ENCODE measurements around the gene TREM2. TPM values are rescaled to one million over a fixed set of nuclear protein-coding genes. Genes with fewer than 3 reads are reported as not detected.

The TREM2 gene
- total and polyA plus RNA-seq, 2 donors (not counting 1 experiment from before 2014, with no cell fraction given), result 0.33 TPM; not detected in 1

DNA sequence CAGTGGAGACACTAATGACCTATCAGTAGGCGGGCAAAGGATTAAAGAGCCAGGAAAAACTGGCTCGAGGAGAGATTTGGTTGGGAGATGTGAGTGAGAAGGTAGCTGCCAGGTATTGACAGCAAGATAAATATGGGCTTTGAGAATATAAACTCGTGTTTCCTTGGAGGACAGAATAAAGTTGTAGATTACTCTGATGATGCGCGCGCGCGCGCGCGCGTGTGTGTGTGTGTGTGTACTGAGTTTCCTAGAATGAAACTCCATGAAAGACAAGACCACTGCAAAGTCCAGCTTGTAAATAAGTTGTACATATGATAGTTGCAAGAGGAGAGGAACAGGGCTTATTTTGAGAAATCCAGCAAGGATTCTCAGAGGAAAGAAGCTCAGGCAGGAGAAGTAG is 13.3 kb upstream of the TREM2 start:
- Histone ChIP-seq H3K4me1 (ENCODE audit: control insufficient read depth in 2 of 2, insufficient read depth in 2 of 2, low read length in 2 of 2) (no peaks in the 10 kb centered on the region), H4K20me1 (ENCODE audit: control insufficient read depth, insufficient read depth, low read length, poor library complexity, severe bottlenecking) (no peaks in the 10 kb centered on the region), H3K4me3 (ENCODE audit: control extremely low read depth in 1 of 5, extremely low read depth in 1 of 5, insufficient read depth in 1 of 5, low read depth in 2 of 5, low read length in 4 of 5) (no peak overlapping the region), H3K4me2 (replicated peaks; ENCODE audit: low read depth, low read length, poor library complexity, severe bottlenecking) (no peak overlapping the region), H3K27me3 (replicated peaks in 1 of 4; ENCODE audit: control extremely low read depth in 1 of 4, control insufficient read depth in 3 of 4, insufficient read depth in 4 of 4, low read length in 3 of 4) (no peaks in the 10 kb centered on the region), H3K27ac (ENCODE audit: low read length in 2 of 2) (no peak overlapping the region), H3K9me3 (ENCODE audit: control extremely low read depth in 1 of 3, control insufficient read depth in 2 of 3, insufficient read depth in 1 of 3, low read length in 2 of 3) (no peaks in the 10 kb centered on the region), H3K36me3 (replicated peaks in 1 of 2; ENCODE audit: control extremely low read depth in 1 of 2, control insufficient read depth in 1 of 2, extremely low read depth in 1 of 2, insufficient read depth in 2 of 2, low read length in 1 of 2) (no peaks in the 10 kb centered on the region), H3K9ac (ENCODE audit: low read length) (no peak overlapping the region), H2AFZ (ENCODE audit: insufficient read depth, low read depth, low read length, poor library complexity, severe bottlenecking) (no peak overlapping the region), H3K79me2 (ENCODE audit: control insufficient read depth, insufficient read depth, low read length) (no peaks in the 10 kb centered on the region)
- WGBS (ENCODE audit: insufficient coverage), result 98% methylated on average over 12 of the region's 12 CpGs
- Mint-ChIP-seq H3K4me1 (peaks cover 9% of the 10 kb centered on the region), H3K4me3 (no peak overlapping the region), H3K27ac (no peak overlapping the region), H3K27me3 (peaks cover 5% of the 10 kb centered on the region), H3K9me3 (ENCODE audit: insufficient read depth) (no peaks in the 10 kb centered on the region)
- no peak for ATAC-seq (ENCODE audit: low read depth)
- intact Hi-C loops (cut with micrococcal nuclease), result no loop called here
- ChIA-PET POLR2A (no interaction called here), CTCF (interaction anchor here (1.5 kb wide), 1 partner anchor 8 kb away, joined by 3 read pairs; no protein-coding TSS in a partner anchor)
- TF ChIP-seq EZH2 (IDR thresholded peaks at IDR 0.05; ENCODE audit: borderline replicate concordance, insufficient read depth, low read depth, low read length, poor library complexity, severe bottlenecking) (no peak), CTCF (IDR thresholded peaks at IDR 0.05) (no peak)
- no peak for DNase-seq

- Histone ChIP-seq H3K9me3 (ENCODE audit: control extremely low read depth in 1 of 3, control insufficient read depth in 2 of 3, insufficient read depth in 1 of 3, low read length in 2 of 3) (no peaks in the 10 kb centered on the region), H3K4me3 (ENCODE audit: control extremely low read depth in 1 of 5, extremely low read depth in 1 of 5, insufficient read depth in 1 of 5, low read depth in 2 of 5, low read length in 4 of 5) (no peak overlapping the region), H3K79me2 (ENCODE audit: control insufficient read depth, insufficient read depth, low read length) (no peaks in the 10 kb centered on the region), H3K27me3 (replicated peaks in 1 of 4; ENCODE audit: control extremely low read depth in 1 of 4, control insufficient read depth in 3 of 4, insufficient read depth in 4 of 4, low read length in 3 of 4) (no peaks in the 10 kb centered on the region), H3K4me1 (ENCODE audit: control insufficient read depth in 2 of 2, insufficient read depth in 2 of 2, low read length in 2 of 2) (no peaks in the 10 kb centered on the region), H4K20me1 (ENCODE audit: control insufficient read depth, insufficient read depth, low read length, poor library complexity, severe bottlenecking) (no peaks in the 10 kb centered on the region), H3K27ac (ENCODE audit: low read length in 2 of 2) (no peak overlapping the region), H2AFZ (ENCODE audit: insufficient read depth, low read depth, low read length, poor library complexity, severe bottlenecking) (no peak overlapping the region), H3K36me3 (replicated peaks in 1 of 2; ENCODE audit: control extremely low read depth in 1 of 2, control insufficient read depth in 1 of 2, extremely low read depth in 1 of 2, insufficient read depth in 2 of 2, low read length in 1 of 2) (no peaks in the 10 kb centered on the region), H3K9ac (ENCODE audit: low read length) (no peak overlapping the region), H3K4me2 (replicated peaks; ENCODE audit: low read depth, low read length, poor library complexity, severe bottlenecking) (no peak overlapping the region)
- no peak for ATAC-seq (ENCODE audit: low read depth)
- H3K9me3 Mint-ChIP-seq (ENCODE audit: insufficient read depth), result no peaks in the 10 kb centered on the region
- no peak for TF ChIP-seq EZH2 (IDR thresholded peaks at IDR 0.05; ENCODE audit: borderline replicate concordance, insufficient read depth, low read depth, low read length, poor library complexity, severe bottlenecking)
- TF ChIP-seq CTCF (IDR thresholded peaks at IDR 0.05), result no peak
- H3K4me1 Mint-ChIP-seq, result peaks cover 9% of the 10 kb centered on the region
- intact Hi-C loops (cut with micrococcal nuclease), result no loop called here
- CTCF ChIA-PET, result no interaction called here
- no CpG with 5 or more reads among the region's 1 CpG for WGBS (ENCODE audit: insufficient coverage)
- H3K4me3 Mint-ChIP-seq, result no peak overlapping the region
- H3K27ac Mint-ChIP-seq, result no peak overlapping the region
- peaks cover 5% of the 10 kb centered on the region for H3K27me3 Mint-ChIP-seq
- no peak for DNase-seq
- POLR2A ChIA-PET, result no interaction called here
Observed at GRCh38 chr6:41175084-41175483, 12.2 kb upstream of the TREM2 start.

Measured in B cell (primary cell).